Smooth muscle cell of trachea (primary cell): ENCODE data around the gene ZDHHC14. TPM values are rescaled to one million over a fixed set of nuclear protein-coding genes. Genes with fewer than 3 reads are reported as not detected.

ENCODE experiments used
- total RNA-seq: library from RNA; depleted of rRNA; stranded (reverse); fragments of >200 nt; gene quantifications from 2 replicates; pipeline ENCODE4 v1.2.1, GENCODE V29; 2014

The ZDHHC14 gene
- total RNA-seq, result 2.9 and 7.3 TPM in 2 replicates

DNA sequence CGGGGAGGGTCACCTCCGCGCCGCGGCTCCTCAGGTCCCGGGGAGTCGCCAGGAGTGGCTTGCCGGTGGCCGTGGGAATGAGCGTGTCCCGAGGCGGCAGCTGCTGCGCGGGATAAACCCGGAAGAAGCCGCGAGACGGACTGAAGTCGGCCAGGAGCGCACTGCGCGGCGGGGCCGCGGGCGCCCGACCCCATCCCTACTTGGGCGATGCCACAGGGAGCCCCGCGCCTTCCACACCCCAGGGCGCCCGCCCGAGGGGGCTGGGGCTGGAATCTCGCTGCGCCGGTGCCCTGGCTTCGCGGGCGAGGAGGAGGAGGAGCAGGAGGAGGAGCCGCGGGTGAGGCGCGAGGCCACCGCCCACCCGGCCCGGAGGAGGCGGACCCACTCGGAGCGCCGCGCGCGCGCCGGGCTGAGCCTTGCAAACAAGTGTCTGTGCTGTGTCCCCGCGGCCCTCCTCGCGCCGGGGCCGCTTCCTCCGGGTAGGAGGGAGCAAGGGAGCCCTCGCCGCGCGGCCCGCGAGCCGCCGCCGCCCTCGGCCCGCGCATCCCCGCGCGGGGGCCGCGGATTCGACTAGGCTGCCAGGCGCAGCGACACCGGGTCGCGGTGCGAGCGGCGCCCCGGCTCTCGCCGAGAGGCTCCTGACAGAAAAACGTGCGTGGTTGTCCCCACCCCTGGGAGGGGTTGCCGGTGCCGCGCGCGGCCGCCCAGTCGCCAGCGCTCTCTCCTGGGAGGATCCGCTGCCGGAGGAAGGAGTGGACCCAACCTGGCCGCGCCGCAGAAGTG is at the start of gene ZDHHC14:
ZDHHC14 (plus strand) TSS at position 412 of the 783 bp plus-strand sequence.

Other genes with a start within 250 kb of the ZDHHC14 start
- 6.0 and 8.6 TPM in 2 replicates for gene TMEM242, start 57.7 kb upstream of the ZDHHC14 start, total RNA-seq